Breast epithelium (tissue), 3 donors: ENCODE data around the gene EPM2AIP1.

ENCODE experiments used
- POLR2A ChIP-seq: fragments of 450-650 bp; IDR thresholded peaks from one replicate; pipeline ENCODE4 v1.6.1; 2016; ENCODE audit warnings: antibody characterized with exemption, mild to moderate bottlenecking, moderate library complexity
- POLR2AphosphoS5 ChIP-seq, 3 donors: sonication (generic); formaldehyde crosslinking; IDR thresholded peaks; one replicate each; pipeline ENCODE4 v1.6.1; 2017; ENCODE audit warnings: antibody characterized with exemption in 3 of 3
- TF ChIP-seq, protein P1 (sequence below), 3 donors: fragments of 450-650 bp; IDR thresholded peaks; one replicate each; pipeline ENCODE4 v1.5.1; 2016 to 2017; ENCODE audit warnings: antibody characterized with exemption in 3 of 3, mild to moderate bottlenecking in 3 of 3, moderate library complexity in 3 of 3

DNA sequence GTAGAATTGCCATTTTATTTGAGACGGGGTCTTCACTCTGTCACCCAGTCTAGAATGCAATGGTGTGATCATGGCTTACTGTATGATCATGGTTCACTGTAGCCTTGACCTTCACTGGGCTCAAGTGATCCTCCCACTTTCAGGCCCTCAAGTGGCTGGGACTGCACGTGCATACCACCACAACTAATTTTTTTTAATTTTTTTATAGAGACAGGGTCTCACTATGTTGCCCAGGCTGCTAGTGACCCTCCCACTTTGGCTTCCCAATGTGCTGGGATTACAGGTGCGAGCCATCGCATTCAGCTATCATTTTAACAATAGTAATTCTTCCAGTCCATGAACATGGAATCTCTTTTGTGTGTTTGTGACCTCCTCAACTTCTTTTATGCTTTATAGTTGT is 11.9 kb downstream of the EPM2AIP1 start:
- TF ChIP-seq, protein P1, sequence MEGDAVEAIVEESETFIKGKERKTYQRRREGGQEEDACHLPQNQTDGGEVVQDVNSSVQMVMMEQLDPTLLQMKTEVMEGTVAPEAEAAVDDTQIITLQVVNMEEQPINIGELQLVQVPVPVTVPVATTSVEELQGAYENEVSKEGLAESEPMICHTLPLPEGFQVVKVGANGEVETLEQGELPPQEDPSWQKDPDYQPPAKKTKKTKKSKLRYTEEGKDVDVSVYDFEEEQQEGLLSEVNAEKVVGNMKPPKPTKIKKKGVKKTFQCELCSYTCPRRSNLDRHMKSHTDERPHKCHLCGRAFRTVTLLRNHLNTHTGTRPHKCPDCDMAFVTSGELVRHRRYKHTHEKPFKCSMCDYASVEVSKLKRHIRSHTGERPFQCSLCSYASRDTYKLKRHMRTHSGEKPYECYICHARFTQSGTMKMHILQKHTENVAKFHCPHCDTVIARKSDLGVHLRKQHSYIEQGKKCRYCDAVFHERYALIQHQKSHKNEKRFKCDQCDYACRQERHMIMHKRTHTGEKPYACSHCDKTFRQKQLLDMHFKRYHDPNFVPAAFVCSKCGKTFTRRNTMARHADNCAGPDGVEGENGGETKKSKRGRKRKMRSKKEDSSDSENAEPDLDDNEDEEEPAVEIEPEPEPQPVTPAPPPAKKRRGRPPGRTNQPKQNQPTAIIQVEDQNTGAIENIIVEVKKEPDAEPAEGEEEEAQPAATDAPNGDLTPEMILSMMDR (IDR thresholded peaks at IDR 0.05) = no peak
- TF ChIP-seq POLR2AphosphoS5 (IDR thresholded peaks at IDR 0.05) (no peak), POLR2A (no peak)
